GM20431 (cell line): ENCODE results near the gene CIAO2B.
"Not testable (repeated sequence)": the region's sequence is repeated elsewhere in the genome, so short reads cannot be mapped to it uniquely, and the experiment has no call there.

Experiments used
- in situ Hi-C: fragments of 300-500 bp; cut with MseI, MboI; formaldehyde crosslinking; loops from one replicate; pipeline ENCODE4 v1.15.0; 2020; ENCODE audit warnings: low sequenced_read_pairs; ENCODE audit not compliant: unreplicated experiment

The CIAO2B gene

GRCh38 chr16:66942981-66943380 lies 8.8 kb upstream of the CIAO2B start:
- in situ Hi-C loops, result no loop called here

GRCh38 chr16:66940236-66940635 lies 6.0 kb upstream of the CIAO2B start:
- in situ Hi-C loops, result no loop called here

GRCh38 chr16:66939366-66939765 lies 5.2 kb upstream of the CIAO2B start:
- in situ Hi-C loops, result no loop called here

DNA sequence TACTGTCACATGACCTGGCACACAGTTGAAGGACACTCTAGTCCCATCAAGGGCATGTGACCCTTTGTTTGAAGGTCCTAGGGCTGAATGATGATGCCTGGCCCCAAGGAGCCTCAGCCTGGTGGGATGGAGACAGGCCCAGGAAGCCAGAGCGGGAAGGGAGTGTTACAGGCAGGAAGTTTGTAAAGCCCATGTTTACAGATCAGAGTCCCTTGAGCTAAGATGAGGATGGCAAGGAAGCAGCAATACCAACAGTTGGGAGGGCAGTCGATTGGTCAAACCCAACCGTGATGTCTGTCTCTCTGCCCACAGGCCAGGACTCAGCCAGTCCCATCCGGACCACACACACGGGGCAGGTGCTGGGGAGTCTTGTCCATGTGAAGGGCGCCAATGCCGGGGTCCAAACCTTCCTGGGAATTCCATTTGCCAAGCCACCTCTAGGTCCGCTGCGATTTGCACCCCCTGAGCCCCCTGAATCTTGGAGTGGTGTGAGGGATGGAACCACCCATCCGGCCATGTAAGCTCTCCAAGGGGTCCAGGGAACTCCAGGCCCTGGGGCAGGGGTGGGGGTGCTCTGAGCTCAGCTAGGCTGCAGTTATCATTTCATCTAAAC lies 3.6 kb upstream of the CIAO2B start:
- in situ Hi-C loops, result no loop called here

DNA sequence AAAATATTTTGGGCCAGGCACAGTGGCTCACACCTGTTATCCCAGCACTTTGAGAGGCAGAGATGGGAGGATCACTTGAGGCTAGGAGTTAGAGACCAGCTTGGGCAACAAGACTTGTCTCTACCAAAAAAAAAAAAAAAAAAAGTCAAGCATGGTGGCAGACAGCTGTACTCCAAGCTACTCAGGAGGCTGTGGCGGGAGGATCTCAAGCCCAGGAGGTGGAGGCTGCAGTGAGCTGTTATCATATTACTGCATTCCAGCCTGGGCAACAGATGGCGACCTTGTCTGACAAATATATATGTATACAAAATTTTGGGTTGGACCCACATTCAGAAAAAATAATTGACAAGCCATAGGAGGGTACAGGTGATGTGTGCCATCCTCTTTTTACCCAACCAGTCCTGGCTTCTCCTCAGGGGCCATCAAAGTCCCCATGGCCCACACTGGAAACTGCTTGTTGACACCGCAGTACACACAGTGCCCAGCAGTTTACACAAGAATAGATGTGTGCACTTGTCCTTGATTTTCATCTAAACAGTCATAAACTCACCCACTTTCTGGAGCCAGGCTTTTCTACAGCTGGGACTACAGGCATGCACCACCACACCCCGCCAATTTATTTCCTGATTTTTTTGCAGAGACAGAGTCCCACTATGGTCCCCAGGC lies 2.8 kb upstream of the CIAO2B start:
- in situ Hi-C loops, result no loop called here

DNA sequence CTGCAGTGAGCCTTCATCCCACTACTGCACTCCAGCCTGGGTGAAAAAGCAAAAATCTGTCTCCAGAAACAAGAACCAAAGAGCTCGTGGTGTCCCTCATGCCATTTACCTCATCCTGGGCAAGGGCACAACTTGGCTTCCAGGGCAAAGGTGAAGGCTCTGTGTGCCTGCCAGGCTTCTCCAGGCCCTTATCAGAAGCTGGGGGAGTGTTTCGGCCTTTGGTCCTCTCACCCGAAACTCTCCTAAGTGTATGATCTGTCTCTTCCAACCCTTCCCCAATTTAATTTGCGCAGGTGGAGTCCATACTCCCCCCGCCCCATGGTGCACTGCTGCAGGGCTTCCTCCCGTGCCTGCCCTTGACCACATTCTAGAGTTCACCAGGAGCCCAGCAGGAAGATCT lies 2.3 kb upstream of the CIAO2B start:
- in situ Hi-C loops, result no loop called here

DNA sequence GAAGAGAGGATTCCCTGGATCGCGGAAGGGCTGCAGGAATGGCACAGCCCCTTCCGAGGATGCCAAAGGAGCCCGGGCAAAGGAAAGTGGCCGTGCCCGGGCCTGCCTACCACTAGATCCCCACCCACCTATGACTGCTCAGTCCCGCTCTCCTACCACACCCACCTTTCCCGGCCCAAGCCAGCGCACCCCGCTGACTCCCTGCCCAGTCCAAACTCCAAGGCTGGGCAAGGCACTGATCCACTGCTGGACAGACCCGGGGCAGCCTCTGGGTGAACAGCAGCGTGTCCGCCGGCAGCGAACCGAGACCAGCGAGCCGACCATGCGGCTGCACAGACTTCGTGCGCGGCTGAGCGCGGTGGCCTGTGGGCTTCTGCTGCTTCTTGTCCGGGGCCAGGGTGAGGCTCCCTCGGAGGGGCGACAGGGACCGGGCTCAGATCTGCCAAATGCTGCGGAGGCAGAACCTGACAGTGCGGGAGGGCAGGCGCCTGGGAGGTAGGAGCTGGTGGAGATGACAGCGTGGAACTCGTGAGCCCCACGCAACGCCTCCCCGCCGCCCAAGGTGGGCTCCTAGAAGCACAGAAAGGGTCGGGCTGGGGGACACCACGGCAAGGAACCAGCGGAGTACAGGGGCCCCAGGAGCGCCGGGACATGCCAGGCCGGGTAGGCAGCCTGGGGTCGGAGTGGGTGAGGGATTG lies 1.3 kb upstream of the CIAO2B start, which contains the start of gene CES2:
CES2 (plus strand) TSS at position 203 of the 698 bp plus-strand sequence; CDS start at position 323, 120 bp downstream.
- in situ Hi-C loops, result no loop called here

- in situ Hi-C loops, result not testable (repeated sequence)
These were observed 674 bp upstream of the CIAO2B start for GRCh38 chr16:66934839-66935313.

DNA sequence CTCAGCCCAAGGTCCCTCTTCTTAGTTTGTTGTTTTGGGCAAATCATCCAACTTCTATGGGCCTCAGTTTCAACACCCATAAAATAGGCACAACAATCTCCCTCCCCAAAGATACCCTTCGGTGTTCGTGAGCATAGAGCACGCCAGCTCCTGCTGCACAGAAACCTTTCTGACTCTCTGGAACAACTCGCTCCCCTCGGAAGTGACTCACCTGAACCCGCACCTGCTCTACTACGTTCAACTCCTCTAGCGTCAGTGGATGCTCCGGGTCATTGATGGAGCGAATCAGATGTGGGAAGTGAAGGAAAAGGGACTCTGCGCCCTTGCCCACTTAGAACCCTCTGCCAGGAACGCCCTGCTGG lies 445 bp downstream of the CIAO2B start:
- in situ Hi-C loops, result no loop called here

DNA sequence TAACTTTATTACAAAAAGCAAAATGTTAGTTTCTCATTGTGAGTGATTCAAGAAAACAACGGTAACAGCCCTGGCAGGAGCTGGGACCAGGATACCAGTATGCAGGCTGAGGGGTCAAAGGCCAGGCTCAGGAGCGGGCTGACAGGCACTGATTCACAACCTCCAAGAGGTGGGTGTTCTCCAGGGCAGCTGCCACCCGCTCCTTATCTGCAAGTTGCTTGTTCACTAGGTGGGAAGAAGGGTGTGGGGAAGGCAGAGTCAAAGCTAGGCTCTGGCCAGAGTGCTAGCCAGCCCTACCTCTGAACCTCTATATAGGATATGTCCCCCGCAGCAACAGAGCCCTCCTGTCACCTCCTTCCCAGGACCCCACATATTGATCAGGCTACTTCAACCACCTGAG lies 2.1 kb downstream of the CIAO2B start:
- in situ Hi-C loops, result no loop called here

DNA sequence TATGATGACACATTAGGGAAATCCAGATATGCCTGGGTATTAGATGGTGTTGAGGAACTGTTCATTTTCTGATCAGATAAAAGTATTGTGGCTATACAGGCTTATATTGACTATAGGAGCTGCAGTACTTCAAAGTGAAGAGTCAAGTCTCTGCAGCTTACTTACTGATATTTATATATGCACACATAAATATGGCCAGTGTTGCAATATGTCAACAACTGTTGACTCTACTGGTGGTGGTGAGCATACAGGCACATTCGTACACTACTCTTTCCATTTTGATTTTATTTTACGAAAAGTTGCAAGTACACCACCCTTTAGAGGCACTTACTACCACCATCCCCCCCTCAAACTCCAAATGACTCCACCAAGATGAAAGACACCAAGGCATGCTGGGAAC lies 2.5 kb downstream of the CIAO2B start:
- in situ Hi-C loops, result no loop called here

GRCh38 chr16:66930189-66930588 lies 4.0 kb downstream of the CIAO2B start:
- in situ Hi-C loops, result no loop called here

GRCh38 chr16:66928702-66929388 lies 5.4 kb downstream of the CIAO2B start:
- in situ Hi-C loops, result no loop called here

DNA sequence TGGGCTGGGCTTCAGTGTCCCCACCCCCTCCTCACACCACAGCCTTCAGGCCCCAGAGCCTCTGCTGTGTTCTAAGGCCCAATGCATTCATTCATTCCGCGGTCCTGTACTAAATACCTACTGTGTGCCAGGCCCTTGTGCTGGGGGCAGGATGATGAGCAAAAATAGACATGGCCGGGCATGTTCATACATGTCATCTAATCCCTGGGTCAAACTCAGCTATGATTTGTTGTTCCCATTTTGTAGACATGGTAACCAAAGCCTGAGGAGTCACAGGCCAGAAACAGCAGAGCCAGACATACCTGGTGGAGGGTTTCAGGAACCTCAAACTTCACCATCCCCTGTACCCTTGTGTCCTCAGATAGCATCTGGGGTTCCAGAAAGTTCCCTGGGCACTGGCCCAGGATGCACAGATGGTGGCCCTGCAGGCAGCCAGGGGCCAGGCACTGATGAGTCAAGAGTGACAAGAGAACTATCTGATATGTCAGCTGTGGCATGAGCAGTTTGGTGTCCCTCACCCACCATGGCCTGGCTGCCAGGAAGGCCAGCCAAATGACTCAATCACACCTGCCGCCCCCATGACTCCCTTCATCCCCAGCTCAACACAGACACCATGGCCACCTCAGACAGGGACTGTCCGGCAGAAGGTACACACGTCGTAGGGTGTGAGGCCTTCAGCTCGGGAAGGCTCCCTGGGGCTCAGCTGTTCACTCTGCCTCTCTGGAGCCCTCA lies 6.1 kb downstream of the CIAO2B start:
- in situ Hi-C loops, result no loop called here

DNA sequence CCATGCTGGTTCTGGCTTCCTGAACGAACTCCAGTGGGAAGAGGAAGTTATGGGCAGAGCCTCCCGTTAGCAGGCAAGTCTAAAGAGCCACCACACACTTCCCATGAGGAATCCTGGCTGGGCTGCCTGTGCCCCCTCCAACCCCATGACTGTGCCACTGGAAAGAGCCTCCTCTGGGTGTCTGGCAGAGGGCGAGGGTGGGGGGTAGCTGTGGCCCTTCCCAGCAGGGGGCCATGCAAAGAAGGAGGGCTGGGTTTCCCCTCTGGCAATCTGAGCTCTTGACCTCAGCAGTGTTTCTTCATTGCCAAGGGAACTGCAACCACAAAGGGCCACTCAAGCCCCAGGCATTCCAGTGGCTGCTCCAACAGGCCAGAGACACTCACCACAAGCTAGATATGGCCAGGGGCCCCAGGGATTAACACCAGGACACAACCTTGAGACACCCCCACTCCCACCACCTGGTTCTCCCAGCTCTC lies 7.2 kb downstream of the CIAO2B start:
- in situ Hi-C loops, result no loop called here

GRCh38 chr16:66926171-66926947 lies 7.8 kb downstream of the CIAO2B start:
- in situ Hi-C loops, result no loop called here

DNA sequence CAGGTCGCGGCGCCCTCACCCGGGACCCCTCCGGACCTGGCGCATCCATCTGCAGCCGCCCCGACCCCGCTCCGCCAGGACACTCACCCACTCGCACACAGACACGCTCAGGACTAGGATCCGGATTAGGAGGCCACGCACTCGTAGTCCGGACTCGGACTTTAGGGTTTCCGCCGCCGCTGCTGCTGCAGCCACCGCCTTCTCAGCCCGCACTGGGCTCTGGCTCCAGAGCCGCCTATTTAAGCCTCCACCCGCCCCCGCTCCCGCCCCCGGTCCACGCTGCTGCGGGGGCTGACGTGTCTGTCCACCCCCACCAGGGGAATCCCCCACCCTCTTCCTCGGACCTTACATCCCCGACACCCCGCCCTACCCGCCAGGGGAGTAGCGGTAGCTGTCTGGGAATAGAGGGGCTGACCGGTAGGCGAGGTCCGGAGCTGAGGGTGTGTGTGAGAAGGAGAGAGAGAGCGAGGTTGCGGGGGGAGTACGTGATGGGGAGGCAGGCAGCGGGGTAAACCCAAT lies 8.8 kb downstream of the CIAO2B start, which contains the start of gene RRAD:
RRAD (minus strand) TSS at position 214 of the 519 bp plus-strand sequence. CDS start 356 bp downstream, outside the sequence.
- in situ Hi-C loops, result no loop called here

DNA sequence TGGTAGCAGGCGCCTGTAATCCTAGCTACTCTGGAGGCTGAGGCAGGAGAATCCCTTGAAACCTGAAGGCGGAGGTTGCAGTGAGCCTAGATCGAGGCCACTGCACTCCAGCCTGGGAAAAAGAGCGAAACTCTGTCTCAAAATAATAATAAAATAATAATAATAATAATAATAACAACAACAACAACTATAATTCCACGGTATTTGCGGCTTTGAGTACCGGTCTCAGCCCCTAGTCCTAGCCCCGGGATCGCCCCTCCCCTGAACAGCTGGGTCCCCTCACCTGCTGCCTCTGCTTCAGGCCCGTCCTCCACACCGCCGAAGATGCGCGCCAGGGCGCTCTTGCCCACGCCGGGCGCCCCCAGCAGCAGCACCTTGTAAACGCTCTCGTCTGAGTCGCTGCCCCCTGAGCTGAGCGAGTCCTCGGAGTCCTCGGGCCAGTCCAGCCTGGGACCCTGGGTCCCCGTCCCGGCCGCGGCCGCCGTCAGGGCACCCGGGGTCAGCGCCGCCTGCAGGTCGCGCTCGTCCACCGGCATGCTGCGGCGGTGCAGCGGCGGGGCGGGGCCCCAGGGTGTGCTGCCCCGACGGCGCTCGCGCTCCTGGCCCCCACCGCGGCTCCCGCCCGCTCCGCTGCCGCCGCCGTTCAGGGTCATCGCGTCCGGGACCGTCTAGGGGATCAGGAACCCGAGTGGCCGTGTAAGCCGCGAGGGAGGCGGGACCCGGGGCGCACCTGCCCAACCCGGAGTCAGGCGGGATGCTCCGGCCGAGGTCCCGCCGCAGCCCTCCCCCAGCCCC lies 9.5 kb downstream of the CIAO2B start:
- in situ Hi-C loops, result no loop called here
